ENCODE data around the gene TOMM34. TPM values are rescaled to one million over a fixed set of nuclear protein-coding genes. Genes with fewer than 3 reads are reported as not detected.
A peak's percentile ranks its signal among the peaks of the same experiment; 100 is the strongest.

Gene TOMM34
- total RNA-seq, 1 donor from 2014 or later, result 62.1 TPM

GRCh38 chr20:44941120-44941691 lies 19.0 kb downstream of the TOMM34 start:
- H3K9me3 Mint-ChIP-seq, result no peaks in the 10 kb centered on the region
- H3K27me3 Mint-ChIP-seq (ENCODE audit: low read depth), result no peaks in the 10 kb centered on the region
- H3K36me3 Mint-ChIP-seq (ENCODE audit: low read depth), result peaks cover 73% of the 10 kb centered on the region
- intact Hi-C loops (cut with micrococcal nuclease), result no loop called here
- DNase-seq (ENCODE audit: low spot score), result no peak
- peaks cover 2% of the 10 kb centered on the region for H3K4me1 Mint-ChIP-seq (ENCODE audit: low read depth)
- no peak overlapping the region for H3K4me3 Mint-ChIP-seq (ENCODE audit: low read depth)
- H3K27ac Mint-ChIP-seq, result no peak overlapping the region

- Mint-ChIP-seq H3K36me3 (ENCODE audit: low read depth) (peaks cover 55% of the 10 kb centered on the region), H3K9me3 (no peaks in the 10 kb centered on the region), H3K4me3 (ENCODE audit: low read depth) (no peak overlapping the region), H3K27ac (peak overlapping the region; percentile 18), H3K4me1 (ENCODE audit: low read depth) (peaks cover 2% of the 10 kb centered on the region), H3K27me3 (ENCODE audit: low read depth) (no peaks in the 10 kb centered on the region)
- intact Hi-C loops (cut with micrococcal nuclease), result no loop called here
- DNase-seq (ENCODE audit: low spot score), result no peak
These were observed 21.6 kb downstream of the TOMM34 start for GRCh38 chr20:44938637-44939036.

- Mint-ChIP-seq H3K27me3 (ENCODE audit: low read depth) (no peaks in the 10 kb centered on the region), H3K9me3 (no peaks in the 10 kb centered on the region), H3K27ac (no peak overlapping the region), H3K4me3 (ENCODE audit: low read depth) (no peak overlapping the region), H3K4me1 (ENCODE audit: low read depth) (peaks cover 2% of the 10 kb centered on the region), H3K36me3 (ENCODE audit: low read depth) (peaks cover 48% of the 10 kb centered on the region)
- intact Hi-C loops (cut with micrococcal nuclease), result no loop called here
- no peak for DNase-seq (ENCODE audit: low spot score)
These were observed 23.7 kb downstream of the TOMM34 start for GRCh38 chr20:44936510-44936909.

- no peak overlapping the region for H3K27ac Mint-ChIP-seq
- no peak overlapping the region for H3K4me3 Mint-ChIP-seq (ENCODE audit: low read depth)
- H3K9me3 Mint-ChIP-seq, result no peaks in the 10 kb centered on the region
- DNase-seq (ENCODE audit: low spot score), result no peak
- intact Hi-C loops (cut with micrococcal nuclease), result no loop called here
- H3K27me3 Mint-ChIP-seq (ENCODE audit: low read depth), result no peaks in the 10 kb centered on the region
- no peaks in the 10 kb centered on the region for H3K4me1 Mint-ChIP-seq (ENCODE audit: low read depth)
- H3K36me3 Mint-ChIP-seq (ENCODE audit: low read depth), result peaks cover 44% of the 10 kb centered on the region
These were observed 27.3 kb downstream of the TOMM34 start for GRCh38 chr20:44932916-44933315.

GRCh38 chr20:44931911-44932310 lies 28.3 kb downstream of the TOMM34 start:
- peaks cover 34% of the 10 kb centered on the region for H3K36me3 Mint-ChIP-seq (ENCODE audit: low read depth)
- H3K4me3 Mint-ChIP-seq (ENCODE audit: low read depth), result no peak overlapping the region
- H3K4me1 Mint-ChIP-seq (ENCODE audit: low read depth), result no peaks in the 10 kb centered on the region
- intact Hi-C loops (cut with micrococcal nuclease), result no loop called here
- no peak for DNase-seq (ENCODE audit: low spot score)
- no peak overlapping the region for H3K27ac Mint-ChIP-seq
- H3K9me3 Mint-ChIP-seq, result no peaks in the 10 kb centered on the region
- no peaks in the 10 kb centered on the region for H3K27me3 Mint-ChIP-seq (ENCODE audit: low read depth)

GRCh38 chr20:44930517-44931168 lies 29.6 kb downstream of the TOMM34 start:
- Mint-ChIP-seq H3K27me3 (ENCODE audit: low read depth) (no peaks in the 10 kb centered on the region), H3K4me3 (ENCODE audit: low read depth) (no peak overlapping the region), H3K36me3 (ENCODE audit: low read depth) (peaks cover 28% of the 10 kb centered on the region), H3K9me3 (no peaks in the 10 kb centered on the region), H3K4me1 (ENCODE audit: low read depth) (no peaks in the 10 kb centered on the region), H3K27ac (no peak overlapping the region)
- intact Hi-C loops (cut with micrococcal nuclease), result no loop called here
- no peak for DNase-seq (ENCODE audit: low spot score)

GRCh38 chr20:44928595-44928994 lies 31.6 kb downstream of the TOMM34 start:
- no peak overlapping the region for H3K27ac Mint-ChIP-seq
- DNase-seq (ENCODE audit: low spot score), result no peak
- no peaks in the 10 kb centered on the region for H3K27me3 Mint-ChIP-seq (ENCODE audit: low read depth)
- intact Hi-C loops (cut with micrococcal nuclease), result no loop called here
- no peaks in the 10 kb centered on the region for H3K4me1 Mint-ChIP-seq (ENCODE audit: low read depth)
- H3K9me3 Mint-ChIP-seq, result no peaks in the 10 kb centered on the region
- H3K36me3 Mint-ChIP-seq (ENCODE audit: low read depth), result peaks cover 28% of the 10 kb centered on the region
- no peak overlapping the region for H3K4me3 Mint-ChIP-seq (ENCODE audit: low read depth)

- Mint-ChIP-seq H3K4me1 (ENCODE audit: low read depth) (no peaks in the 10 kb centered on the region), H3K36me3 (ENCODE audit: low read depth) (peaks cover 24% of the 10 kb centered on the region), H3K9me3 (no peaks in the 10 kb centered on the region), H3K4me3 (ENCODE audit: low read depth) (no peak overlapping the region), H3K27ac (no peak overlapping the region), H3K27me3 (ENCODE audit: low read depth) (no peaks in the 10 kb centered on the region)
- no peak for DNase-seq (ENCODE audit: low spot score)
- intact Hi-C loops (cut with micrococcal nuclease), result no loop called here
These were observed 35.7 kb downstream of the TOMM34 start for GRCh38 chr20:44924541-44924940.

GRCh38 chr20:44921447-44921846 lies 38.8 kb downstream of the TOMM34 start:
- Mint-ChIP-seq H3K4me1 (ENCODE audit: low read depth) (no peaks in the 10 kb centered on the region), H3K4me3 (ENCODE audit: low read depth) (no peak overlapping the region), H3K27ac (no peak overlapping the region), H3K27me3 (ENCODE audit: low read depth) (no peaks in the 10 kb centered on the region), H3K36me3 (ENCODE audit: low read depth) (peaks cover 36% of the 10 kb centered on the region), H3K9me3 (no peaks in the 10 kb centered on the region)
- intact Hi-C loops (cut with micrococcal nuclease), result no loop called here
- no peak for DNase-seq (ENCODE audit: low spot score)

GRCh38 chr20:44918761-44919160 lies 41.4 kb downstream of the TOMM34 start:
- intact Hi-C loops (cut with micrococcal nuclease), result no loop called here

GRCh38 chr20:44918342-44918741 lies 41.9 kb downstream of the TOMM34 start:
- H3K9me3 Mint-ChIP-seq, result no peaks in the 10 kb centered on the region
- intact Hi-C loops (cut with micrococcal nuclease), result no loop called here
- peaks cover 10% of the 10 kb centered on the region for H3K4me1 Mint-ChIP-seq (ENCODE audit: low read depth)

More at GRCh38 chr20:44918761-44919160, 41.4 kb downstream of the TOMM34 start:
- Mint-ChIP-seq H3K9me3 (no peaks in the 10 kb centered on the region), H3K4me3 (ENCODE audit: low read depth) (no peak overlapping the region), H3K27me3 (ENCODE audit: low read depth) (no peaks in the 10 kb centered on the region), H3K4me1 (ENCODE audit: low read depth) (peaks cover 10% of the 10 kb centered on the region), H3K36me3 (ENCODE audit: low read depth) (peaks cover 50% of the 10 kb centered on the region), H3K27ac (no peak overlapping the region)
- no peak for DNase-seq (ENCODE audit: low spot score)

GRCh38 chr20:44917399-44917798 lies 42.8 kb downstream of the TOMM34 start:
- no peak for DNase-seq (ENCODE audit: low spot score)
- peaks cover 13% of the 10 kb centered on the region for H3K4me1 Mint-ChIP-seq (ENCODE audit: low read depth)
- intact Hi-C loops (cut with micrococcal nuclease), result no loop called here
- H3K27me3 Mint-ChIP-seq (ENCODE audit: low read depth), result no peaks in the 10 kb centered on the region
- H3K27ac Mint-ChIP-seq, result no peak overlapping the region
- H3K4me3 Mint-ChIP-seq (ENCODE audit: low read depth), result no peak overlapping the region
- H3K36me3 Mint-ChIP-seq (ENCODE audit: low read depth), result peaks cover 50% of the 10 kb centered on the region
- H3K9me3 Mint-ChIP-seq, result no peaks in the 10 kb centered on the region

More at GRCh38 chr20:44918342-44918741, 41.9 kb downstream of the TOMM34 start:
- no peak for DNase-seq (ENCODE audit: low spot score)
- Mint-ChIP-seq H3K27me3 (ENCODE audit: low read depth) (no peaks in the 10 kb centered on the region), H3K36me3 (ENCODE audit: low read depth) (peaks cover 50% of the 10 kb centered on the region), H3K27ac (no peak overlapping the region), H3K4me3 (ENCODE audit: low read depth) (no peak overlapping the region)

- Mint-ChIP-seq H3K4me1 (ENCODE audit: low read depth) (peaks cover 16% of the 10 kb centered on the region), H3K36me3 (ENCODE audit: low read depth) (peaks cover 56% of the 10 kb centered on the region), H3K27me3 (ENCODE audit: low read depth) (no peaks in the 10 kb centered on the region), H3K4me3 (ENCODE audit: low read depth) (no peak overlapping the region), H3K9me3 (no peaks in the 10 kb centered on the region), H3K27ac (no peak overlapping the region)
- intact Hi-C loops (cut with micrococcal nuclease), result no loop called here
- DNase-seq (ENCODE audit: low spot score), result no peak
These were observed 43.6 kb downstream of the TOMM34 start for GRCh38 chr20:44916586-44916985.
